SU-DHL-6 (cell line): ENCODE results near the gene CKS1B.

Experiments
- EZH2phosphoT487 ChIP-seq: fragments of 200-600 bp; sonication (generic), shearing (Covaris generic); conservative IDR thresholded peaks from 2 replicates; pipeline ENCODE4 v1.6.1; 2018; ENCODE audit warnings: mild to moderate bottlenecking, antibody characterized with exemption, low read length, moderate library complexity, mixed read lengths
- TF ChIP-seq, protein P1 (sequence below): fragments of 200-600 bp; sonication (generic); IDR thresholded peaks from one replicate; pipeline ENCODE4 v1.5.1; 2017; ENCODE audit warnings: antibody characterized with exemption, mild to moderate bottlenecking, low read length, moderate library complexity; ENCODE audit not compliant: insufficient read depth, poor library complexity, severe bottlenecking

DNA sequence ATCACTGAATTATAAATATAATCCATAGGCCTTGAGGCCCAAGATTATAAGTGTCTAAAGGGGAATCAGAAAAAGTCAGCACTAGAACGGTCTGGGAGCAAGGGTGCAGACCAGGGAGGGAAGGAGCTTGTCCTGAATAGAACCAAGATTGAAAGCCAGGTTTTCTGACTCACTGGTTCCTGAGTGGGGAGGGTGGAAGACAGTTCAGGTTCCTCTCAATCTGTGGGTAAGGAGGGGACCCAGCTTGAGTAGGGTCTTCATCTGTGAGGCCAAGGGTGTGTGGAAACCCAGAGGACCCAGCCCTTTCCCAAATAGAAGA is 19.7 kb downstream of the CKS1B start:
- TF ChIP-seq, protein P1, sequence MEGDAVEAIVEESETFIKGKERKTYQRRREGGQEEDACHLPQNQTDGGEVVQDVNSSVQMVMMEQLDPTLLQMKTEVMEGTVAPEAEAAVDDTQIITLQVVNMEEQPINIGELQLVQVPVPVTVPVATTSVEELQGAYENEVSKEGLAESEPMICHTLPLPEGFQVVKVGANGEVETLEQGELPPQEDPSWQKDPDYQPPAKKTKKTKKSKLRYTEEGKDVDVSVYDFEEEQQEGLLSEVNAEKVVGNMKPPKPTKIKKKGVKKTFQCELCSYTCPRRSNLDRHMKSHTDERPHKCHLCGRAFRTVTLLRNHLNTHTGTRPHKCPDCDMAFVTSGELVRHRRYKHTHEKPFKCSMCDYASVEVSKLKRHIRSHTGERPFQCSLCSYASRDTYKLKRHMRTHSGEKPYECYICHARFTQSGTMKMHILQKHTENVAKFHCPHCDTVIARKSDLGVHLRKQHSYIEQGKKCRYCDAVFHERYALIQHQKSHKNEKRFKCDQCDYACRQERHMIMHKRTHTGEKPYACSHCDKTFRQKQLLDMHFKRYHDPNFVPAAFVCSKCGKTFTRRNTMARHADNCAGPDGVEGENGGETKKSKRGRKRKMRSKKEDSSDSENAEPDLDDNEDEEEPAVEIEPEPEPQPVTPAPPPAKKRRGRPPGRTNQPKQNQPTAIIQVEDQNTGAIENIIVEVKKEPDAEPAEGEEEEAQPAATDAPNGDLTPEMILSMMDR: no peak
- TF ChIP-seq EZH2phosphoT487: no peak
